ENCODE measurements around the gene SFMBT2.

DNA sequence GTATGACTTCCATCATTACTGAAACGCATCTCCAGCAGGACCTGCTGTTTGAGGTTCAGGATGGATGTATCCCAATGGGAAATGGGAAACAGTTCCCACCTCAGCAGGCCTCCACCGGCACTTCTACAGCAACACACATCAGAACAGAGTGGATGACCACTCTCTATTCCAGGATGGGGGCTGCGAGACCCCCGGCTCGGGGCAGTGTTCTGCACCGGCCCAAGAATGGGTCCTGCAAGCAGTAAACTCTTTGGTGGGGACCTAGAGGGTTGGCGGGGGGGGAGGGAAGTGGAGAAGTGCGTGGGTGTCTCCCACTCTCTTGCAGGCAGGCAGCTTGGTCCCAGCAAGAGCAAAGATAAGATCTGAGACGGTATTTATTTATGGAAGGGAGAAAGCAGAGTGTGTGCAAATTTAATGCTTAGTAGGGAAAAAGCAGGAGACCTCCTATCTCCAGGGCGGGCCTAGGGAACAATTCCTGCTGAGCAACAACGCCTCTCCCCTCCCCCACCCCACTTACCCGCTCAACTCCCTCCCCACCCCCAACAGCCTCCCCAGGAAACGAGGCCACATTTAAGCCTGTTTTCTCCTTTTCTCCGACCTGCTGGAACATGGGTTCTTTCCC lies 4.0 kb downstream of the SFMBT2 start:
- TF ChIP-seq, protein P1, sequence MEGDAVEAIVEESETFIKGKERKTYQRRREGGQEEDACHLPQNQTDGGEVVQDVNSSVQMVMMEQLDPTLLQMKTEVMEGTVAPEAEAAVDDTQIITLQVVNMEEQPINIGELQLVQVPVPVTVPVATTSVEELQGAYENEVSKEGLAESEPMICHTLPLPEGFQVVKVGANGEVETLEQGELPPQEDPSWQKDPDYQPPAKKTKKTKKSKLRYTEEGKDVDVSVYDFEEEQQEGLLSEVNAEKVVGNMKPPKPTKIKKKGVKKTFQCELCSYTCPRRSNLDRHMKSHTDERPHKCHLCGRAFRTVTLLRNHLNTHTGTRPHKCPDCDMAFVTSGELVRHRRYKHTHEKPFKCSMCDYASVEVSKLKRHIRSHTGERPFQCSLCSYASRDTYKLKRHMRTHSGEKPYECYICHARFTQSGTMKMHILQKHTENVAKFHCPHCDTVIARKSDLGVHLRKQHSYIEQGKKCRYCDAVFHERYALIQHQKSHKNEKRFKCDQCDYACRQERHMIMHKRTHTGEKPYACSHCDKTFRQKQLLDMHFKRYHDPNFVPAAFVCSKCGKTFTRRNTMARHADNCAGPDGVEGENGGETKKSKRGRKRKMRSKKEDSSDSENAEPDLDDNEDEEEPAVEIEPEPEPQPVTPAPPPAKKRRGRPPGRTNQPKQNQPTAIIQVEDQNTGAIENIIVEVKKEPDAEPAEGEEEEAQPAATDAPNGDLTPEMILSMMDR (IDR thresholded peaks at IDR 0.05): no peak
- TF ChIP-seq POLR2A (IDR thresholded peaks at IDR 0.05): no peak
